ENCODE results near the gene CASK.

The CASK gene

GRCh38 chrX:41705042-41705441 lies 218.3 kb downstream of the CASK start:
- H3K27ac ChIP-seq (ENCODE audit: low read depth, low read length), result peak overlapping the region; percentile 92
- TF ChIP-seq EZH2phosphoT487 (IDR thresholded peaks at IDR 0.05; ENCODE audit: borderline replicate concordance, low read length) (no peak), CTCF (IDR thresholded peaks at IDR 0.05; ENCODE audit: low read depth, low read length, poor library complexity, severe bottlenecking) (no peak)
- H3K9me3 ChIP-seq (ENCODE audit: control insufficient read depth, insufficient read depth, low read length), result no peaks in the 10 kb centered on the region
- no peaks in the 10 kb centered on the region for H4K20me1 ChIP-seq (ENCODE audit: control insufficient read depth, insufficient read depth, low read depth, low read length)
- no peaks in the 10 kb centered on the region for H3K27me3 ChIP-seq (ENCODE audit: control insufficient read depth, low read length)
- H3K9me2 ChIP-seq (replicated peaks; ENCODE audit: control insufficient read depth, low read length), result no peaks in the 10 kb centered on the region
- H3K79me2 ChIP-seq (ENCODE audit: control insufficient read depth, low read length), result no peaks in the 10 kb centered on the region
- H3K4me3 ChIP-seq (ENCODE audit: low read length), result no peak overlapping the region
- H3K4me1 ChIP-seq (ENCODE audit: control insufficient read depth, low read length), result peaks cover 54% of the 10 kb centered on the region
- no peaks in the 10 kb centered on the region for H3K36me3 ChIP-seq (ENCODE audit: control insufficient read depth, low read length)
- H3K4me2 ChIP-seq (ENCODE audit: low read length), result peak overlapping the region; percentile 69
- peaks cover 7% of the 10 kb centered on the region for H3F3A ChIP-seq (ENCODE audit: control insufficient read depth, insufficient read depth)

GRCh38 chrX:41703574-41704029 lies 219.8 kb downstream of the CASK start:
- no peak overlapping the region for H3K27ac ChIP-seq (ENCODE audit: low read depth, low read length)
- no peaks in the 10 kb centered on the region for H3K9me3 ChIP-seq (ENCODE audit: control insufficient read depth, insufficient read depth, low read length)
- peaks cover 7% of the 10 kb centered on the region for H3F3A ChIP-seq (ENCODE audit: control insufficient read depth, insufficient read depth)
- no peaks in the 10 kb centered on the region for H3K27me3 ChIP-seq (ENCODE audit: control insufficient read depth, low read length)
- H3K36me3 ChIP-seq (ENCODE audit: control insufficient read depth, low read length), result no peaks in the 10 kb centered on the region
- no peaks in the 10 kb centered on the region for H3K79me2 ChIP-seq (ENCODE audit: control insufficient read depth, low read length)
- H4K20me1 ChIP-seq (ENCODE audit: control insufficient read depth, insufficient read depth, low read depth, low read length), result no peaks in the 10 kb centered on the region
- peaks cover 50% of the 10 kb centered on the region for H3K4me1 ChIP-seq (ENCODE audit: control insufficient read depth, low read length)
- H3K4me3 ChIP-seq (ENCODE audit: low read length), result no peak overlapping the region
- no peak for TF ChIP-seq CTCF (IDR thresholded peaks at IDR 0.05; ENCODE audit: low read depth, low read length, poor library complexity, severe bottlenecking)
- H3K4me2 ChIP-seq (ENCODE audit: low read length), result no peak overlapping the region
- H3K9me2 ChIP-seq (replicated peaks; ENCODE audit: control insufficient read depth, low read length), result no peaks in the 10 kb centered on the region

- H3K4me2 ChIP-seq (ENCODE audit: low read length), result no peak overlapping the region
- H3K36me3 ChIP-seq (ENCODE audit: control insufficient read depth, low read length), result no peaks in the 10 kb centered on the region
- H3K27me3 ChIP-seq (ENCODE audit: control insufficient read depth, low read length), result no peaks in the 10 kb centered on the region
- peaks cover 4% of the 10 kb centered on the region for H3K4me1 ChIP-seq (ENCODE audit: control insufficient read depth, low read length)
- no peaks in the 10 kb centered on the region for H4K20me1 ChIP-seq (ENCODE audit: control insufficient read depth, insufficient read depth, low read depth, low read length)
- H3K79me2 ChIP-seq (ENCODE audit: control insufficient read depth, low read length), result no peaks in the 10 kb centered on the region
- no peaks in the 10 kb centered on the region for H3K9me3 ChIP-seq (ENCODE audit: control insufficient read depth, insufficient read depth, low read length)
- H3K27ac ChIP-seq (ENCODE audit: low read depth, low read length), result no peak overlapping the region
- H3K9me2 ChIP-seq (replicated peaks; ENCODE audit: control insufficient read depth, low read length), result no peaks in the 10 kb centered on the region
- H3K4me3 ChIP-seq (ENCODE audit: low read length), result no peak overlapping the region
- TF ChIP-seq CTCF (IDR thresholded peaks at IDR 0.05; ENCODE audit: low read depth, low read length, poor library complexity, severe bottlenecking), result no peak
- no peak for TF ChIP-seq EZH2phosphoT487 (IDR thresholded peaks at IDR 0.05; ENCODE audit: borderline replicate concordance, low read length)
- H3F3A ChIP-seq (ENCODE audit: control insufficient read depth, insufficient read depth), result no peaks in the 10 kb centered on the region
These were observed 227.9 kb downstream of the CASK start for GRCh38 chrX:41695426-41695825.

GRCh38 chrX:41693024-41693423 lies 230.3 kb downstream of the CASK start:
- H3K79me2 ChIP-seq (ENCODE audit: control insufficient read depth, low read length), result no peaks in the 10 kb centered on the region
- H3K27ac ChIP-seq (ENCODE audit: low read depth, low read length), result no peak overlapping the region

More at GRCh38 chrX:41693024-41693423, 230.3 kb downstream of the CASK start:
- no peaks in the 10 kb centered on the region for H3K9me3 ChIP-seq (ENCODE audit: control insufficient read depth, insufficient read depth, low read length)
- H3K36me3 ChIP-seq (ENCODE audit: control insufficient read depth, low read length), result no peaks in the 10 kb centered on the region
- H3K4me2 ChIP-seq (ENCODE audit: low read length), result no peak overlapping the region
- H3K4me1 ChIP-seq (ENCODE audit: control insufficient read depth, low read length), result peaks cover 9% of the 10 kb centered on the region
- no peaks in the 10 kb centered on the region for H3F3A ChIP-seq (ENCODE audit: control insufficient read depth, insufficient read depth)
- no peaks in the 10 kb centered on the region for H4K20me1 ChIP-seq (ENCODE audit: control insufficient read depth, insufficient read depth, low read depth, low read length)
- no peaks in the 10 kb centered on the region for H3K9me2 ChIP-seq (replicated peaks; ENCODE audit: control insufficient read depth, low read length)
- H3K4me3 ChIP-seq (ENCODE audit: low read length), result no peak overlapping the region
- no peak for TF ChIP-seq CTCF (IDR thresholded peaks at IDR 0.05; ENCODE audit: low read depth, low read length, poor library complexity, severe bottlenecking)
- no peak for TF ChIP-seq EZH2phosphoT487 (IDR thresholded peaks at IDR 0.05; ENCODE audit: borderline replicate concordance, low read length)
- H3K27me3 ChIP-seq (ENCODE audit: control insufficient read depth, low read length), result no peaks in the 10 kb centered on the region
